ENCODE measurements around the gene KREMEN2.
"Not testable (repeated sequence)": the region's sequence is repeated elsewhere in the genome, so short reads cannot be mapped to it uniquely, and the experiment has no call there.

KREMEN2 gene

DNA sequence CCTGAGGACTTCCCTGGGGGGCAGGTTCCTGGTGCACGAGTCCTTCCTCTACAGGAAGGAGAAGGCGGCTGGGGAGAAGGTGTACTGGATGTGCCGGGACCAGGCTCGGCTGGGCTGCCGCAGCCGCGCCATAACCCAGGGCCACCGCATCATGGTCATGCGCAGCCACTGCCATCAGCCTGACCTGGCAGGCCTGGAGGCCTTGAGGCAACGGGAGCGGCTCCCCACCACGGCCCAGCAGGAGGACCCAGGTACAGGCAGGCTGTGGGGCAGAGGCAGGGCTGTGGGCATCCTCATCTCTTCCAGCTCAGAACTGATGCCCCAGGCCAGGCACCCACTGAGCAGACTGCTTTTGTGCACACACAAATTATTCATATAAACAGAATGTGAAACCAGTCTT lies 25.9 kb upstream of the KREMEN2 start:
- FAIRE-seq, result no peak
- DNase-seq (ENCODE audit: insufficient read length, low spot score), result no peak

DNA sequence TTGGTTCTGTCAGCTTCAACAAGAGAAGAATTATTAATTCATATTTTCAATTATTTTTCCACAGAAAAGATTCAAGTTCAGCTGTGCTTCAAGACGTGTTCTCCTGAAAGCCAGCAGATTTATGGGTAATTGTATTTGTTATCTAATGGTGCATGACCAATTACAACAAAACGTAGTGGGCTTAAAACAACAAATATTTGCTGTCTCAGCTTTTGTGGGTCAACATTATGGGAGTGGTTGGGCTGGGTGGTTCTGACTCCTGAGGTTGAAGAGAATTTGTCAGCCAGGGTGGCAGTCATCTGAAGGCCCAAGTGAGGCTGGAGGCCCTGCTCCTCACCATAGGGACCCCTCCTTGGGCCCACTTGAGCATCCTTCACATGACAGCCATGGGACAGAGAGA lies 24.1 kb upstream of the KREMEN2 start:
- DNase-seq (ENCODE audit: insufficient read length, low spot score), result no peak
- FAIRE-seq, result no peak

DNA sequence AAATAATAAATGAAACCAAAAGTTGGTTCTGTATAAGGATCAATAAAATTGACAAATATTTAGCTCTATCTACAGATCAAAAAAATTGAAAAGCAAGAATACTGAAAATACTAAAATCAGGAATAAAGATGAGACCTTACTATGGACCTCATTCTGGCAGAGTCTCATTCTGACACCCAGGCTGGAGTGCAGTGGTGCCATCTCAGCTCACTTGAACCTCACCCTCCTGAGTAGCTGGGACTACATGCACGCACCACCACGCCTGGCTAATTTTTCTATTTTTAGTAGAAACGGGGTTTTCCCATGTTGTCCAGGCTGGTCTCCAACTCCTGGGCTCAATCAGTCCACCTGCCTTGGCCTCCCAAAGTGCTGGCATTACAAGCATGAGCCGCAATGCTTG lies 22.0 kb upstream of the KREMEN2 start:
- DNase-seq (ENCODE audit: insufficient read length, low spot score) (no peak), FAIRE-seq (no peak)

DNA sequence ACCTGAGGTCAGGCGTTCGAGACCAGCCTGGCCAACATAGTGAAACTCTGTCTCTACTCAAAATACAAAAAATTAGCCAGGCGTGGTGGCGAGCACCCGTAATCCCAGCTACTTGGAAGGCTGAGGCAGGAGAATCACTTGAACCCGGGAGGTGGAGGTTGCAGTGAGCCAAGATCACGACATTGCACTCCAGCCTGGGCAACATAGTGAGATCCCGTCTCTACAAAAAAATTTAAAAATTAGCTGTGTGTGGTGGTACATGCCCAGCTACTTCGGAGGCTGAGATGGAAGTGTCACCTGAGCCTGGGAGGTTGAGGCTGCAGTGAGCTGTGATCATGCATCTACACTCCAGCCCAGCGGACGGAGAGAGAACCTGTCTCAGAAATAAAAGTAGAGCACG lies 20.4 kb upstream of the KREMEN2 start:
- DNase-seq (ENCODE audit: insufficient read length, low spot score); FAIRE-seq: not testable (repeated sequence)

DNA sequence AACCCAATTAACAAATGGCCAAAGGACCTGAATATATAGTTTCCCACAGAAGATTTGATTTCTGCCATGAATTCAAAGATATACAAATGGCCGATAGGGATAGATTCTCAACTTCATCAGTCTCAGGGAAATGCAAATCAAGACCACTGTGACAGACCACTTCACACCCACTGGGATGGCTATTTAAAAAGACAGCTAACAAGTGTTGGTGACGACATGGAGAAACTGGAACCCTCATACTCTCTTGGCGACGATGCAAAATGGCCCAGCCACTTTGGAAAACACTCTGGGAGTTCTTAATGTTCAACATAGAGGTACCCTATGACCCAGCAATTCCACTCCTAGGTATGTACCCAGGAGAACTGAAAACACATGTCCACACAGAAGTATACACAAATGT lies 17.4 kb upstream of the KREMEN2 start:
- no peak for FAIRE-seq
- DNase-seq (ENCODE audit: insufficient read length, low spot score), result no peak

DNA sequence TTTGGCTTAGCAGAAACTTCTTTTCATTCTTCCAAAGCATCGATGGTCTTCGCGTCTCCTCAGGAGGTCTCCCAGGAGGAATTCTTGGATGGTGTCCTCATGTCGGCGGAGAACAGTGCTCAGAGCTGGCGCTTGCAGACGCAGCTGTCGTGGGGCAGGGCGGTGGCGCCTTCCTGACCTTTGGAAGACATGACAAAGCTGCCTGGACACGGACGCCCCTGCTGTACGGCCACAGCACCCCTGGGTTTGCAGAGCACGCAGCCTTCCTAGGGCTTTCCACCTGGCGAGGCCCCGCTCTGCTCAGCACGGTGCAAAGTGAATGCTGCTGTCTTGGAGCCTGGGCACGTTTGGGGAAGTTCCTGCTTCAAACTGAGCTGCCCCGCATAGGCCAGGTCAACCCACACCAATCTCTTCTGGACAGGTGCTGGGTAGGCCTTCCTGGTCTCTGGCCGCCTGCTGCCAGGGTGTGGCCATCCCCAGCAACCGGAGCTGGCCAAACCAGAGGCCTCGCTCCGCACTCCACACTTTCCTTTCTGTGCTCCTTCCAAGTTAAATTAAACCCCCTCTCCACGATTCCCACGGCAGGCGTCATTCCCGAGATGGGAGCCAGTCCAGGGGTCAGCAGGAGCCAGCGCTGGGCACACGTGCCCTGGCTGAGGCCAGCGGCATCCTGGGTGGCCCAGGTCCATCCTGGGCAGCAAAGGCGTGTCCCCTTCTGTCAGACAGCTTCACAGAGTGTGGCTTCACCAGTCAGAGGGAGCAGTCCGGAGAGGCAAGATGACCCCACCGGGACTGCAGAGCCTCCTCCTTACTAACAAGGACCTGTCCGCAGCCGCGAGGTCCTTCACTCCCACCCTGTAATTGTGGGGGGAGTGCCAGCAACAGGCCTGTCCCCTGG lies 15.0 kb upstream of the KREMEN2 start:
- DNase-seq (ENCODE audit: insufficient read length, low spot score) (no peak), FAIRE-seq (no peak)

DNA sequence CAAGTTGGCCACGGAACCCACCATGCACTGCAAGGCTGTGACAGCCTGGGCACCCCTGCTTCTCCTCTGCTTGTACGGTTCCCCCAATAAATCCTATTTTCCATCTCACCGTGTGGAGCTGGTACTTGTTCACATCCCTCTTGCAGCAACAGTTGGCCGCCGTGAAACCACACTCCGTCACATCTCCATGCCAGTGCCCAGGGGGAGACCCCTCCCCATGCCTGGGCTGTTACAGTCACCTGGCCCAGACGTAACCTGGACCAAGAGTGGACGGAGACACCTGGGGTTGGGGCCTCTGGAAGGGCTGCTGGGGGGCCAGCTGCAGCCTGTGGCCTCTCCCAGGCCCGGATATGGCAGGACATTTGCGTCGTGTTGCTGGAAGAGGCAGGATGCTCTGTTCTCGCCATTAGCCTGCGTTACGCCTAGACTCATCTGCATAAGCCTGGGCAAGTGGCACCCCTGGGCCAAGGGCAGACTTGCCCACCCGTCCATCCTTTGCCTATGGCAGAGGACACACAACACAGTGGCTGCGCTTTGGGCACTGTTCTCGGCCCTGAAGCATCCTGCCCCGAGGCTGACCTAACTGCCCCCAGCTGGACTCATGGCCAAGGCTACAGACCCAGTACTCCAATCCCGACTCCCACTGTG lies 14.2 kb upstream of the KREMEN2 start:
- no peak for DNase-seq (ENCODE audit: insufficient read length, low spot score)
- no peak for FAIRE-seq

DNA sequence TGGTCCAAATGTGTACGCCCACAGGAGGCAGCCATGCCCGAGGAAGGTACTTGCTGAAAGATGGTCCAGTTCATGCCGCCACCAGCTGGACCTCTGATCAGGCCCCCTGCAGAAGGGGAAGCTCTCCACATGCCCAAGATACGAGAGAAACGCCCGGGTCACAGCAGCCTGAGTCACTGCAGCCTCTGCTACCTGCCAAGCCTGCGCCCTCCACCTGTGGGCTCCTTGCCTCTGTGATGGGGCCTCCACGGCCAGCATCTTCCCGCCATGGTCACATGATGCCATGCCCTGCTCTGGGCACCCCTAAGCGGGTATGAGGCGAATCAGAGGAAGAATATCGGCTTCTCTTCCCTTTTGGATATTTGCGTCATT lies 13.7 kb upstream of the KREMEN2 start:
- FAIRE-seq (no peak), DNase-seq (ENCODE audit: insufficient read length, low spot score) (no peak)

DNA sequence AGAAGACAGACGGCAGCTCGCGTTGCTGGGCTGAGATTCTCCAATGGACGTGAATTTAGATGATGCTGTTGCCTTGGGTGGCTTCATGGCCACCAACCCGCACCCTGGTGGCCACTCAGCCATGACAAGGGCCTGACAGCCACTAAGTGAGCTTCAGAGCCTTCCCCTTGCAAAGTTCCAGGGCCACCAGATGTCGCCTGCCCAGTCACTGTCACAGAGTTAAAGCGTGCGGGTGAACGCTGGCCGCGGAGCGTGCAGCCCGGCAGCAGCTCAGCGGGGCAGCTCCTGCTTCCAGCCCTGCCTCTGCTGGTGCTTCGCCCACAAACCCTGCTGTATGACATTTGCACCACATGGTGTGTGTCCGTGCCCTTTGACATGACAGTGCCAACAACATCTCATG lies 13.3 kb upstream of the KREMEN2 start:
- DNase-seq (ENCODE audit: insufficient read length, low spot score) (no peak), FAIRE-seq (no peak)

DNA sequence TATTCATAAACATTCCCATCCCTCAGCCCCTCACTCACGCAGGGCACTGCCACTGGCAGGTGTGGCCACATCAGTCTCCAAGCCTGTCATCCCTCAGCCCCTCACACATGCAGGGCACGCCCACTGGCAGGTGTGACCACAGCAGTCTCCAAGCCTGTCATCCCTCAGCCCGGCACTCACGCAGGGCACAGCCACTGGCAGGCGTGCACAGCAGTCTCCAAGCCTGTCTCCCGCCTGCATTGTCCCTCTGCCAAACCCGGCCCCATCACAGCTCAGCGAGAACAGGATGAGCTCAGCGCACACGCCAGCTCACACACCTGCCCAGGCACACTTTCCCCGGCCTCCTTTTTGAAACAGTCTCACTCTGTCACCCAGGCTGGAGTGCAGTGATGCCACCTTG lies 11.4 kb upstream of the KREMEN2 start:
- DNase-seq (ENCODE audit: insufficient read length, low spot score) (no peak), FAIRE-seq (no peak)

DNA sequence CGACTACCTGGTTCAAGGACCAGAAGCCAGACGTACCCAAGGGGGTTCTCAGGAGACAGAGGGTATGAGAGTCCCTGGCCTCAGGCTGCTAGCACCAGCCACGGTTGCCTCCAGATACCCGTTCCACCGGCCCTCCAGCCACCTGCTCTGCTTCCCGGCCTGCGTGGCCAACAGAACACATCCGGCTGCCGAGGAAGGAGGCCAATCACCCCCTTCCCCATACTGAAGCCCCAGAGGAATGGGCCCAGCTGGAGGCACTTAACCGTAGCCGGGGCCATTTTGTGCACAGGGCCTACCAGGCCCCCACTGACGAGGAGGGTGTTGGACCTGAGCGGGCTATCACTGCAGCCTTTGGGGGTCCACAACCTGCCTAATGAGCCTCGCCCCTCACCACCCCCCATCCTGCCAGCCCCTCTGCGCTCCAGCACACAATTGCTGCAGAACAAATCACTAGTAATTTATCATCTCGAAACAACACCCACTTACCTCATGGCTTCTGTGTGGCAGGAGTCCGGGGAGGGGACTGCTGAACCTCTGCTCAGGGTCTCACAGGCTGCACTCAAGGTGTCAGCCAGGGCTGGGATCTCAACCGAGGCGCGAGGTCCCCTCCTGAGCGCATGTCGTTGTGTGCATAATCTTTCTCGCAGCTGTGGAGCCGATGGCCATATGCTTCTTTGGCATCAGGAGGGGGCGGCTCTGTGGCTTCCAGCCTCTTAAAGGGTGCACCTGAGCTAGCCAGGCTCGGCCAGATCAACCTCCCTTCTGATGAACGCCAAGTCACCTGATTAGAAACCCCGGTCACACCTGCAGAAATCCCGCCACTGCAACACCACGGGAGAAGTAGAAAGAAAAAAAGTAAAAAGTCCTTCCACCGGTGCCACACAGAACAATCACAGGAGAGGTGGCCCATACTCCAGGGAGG lies 10.1 kb upstream of the KREMEN2 start:
- no peak for DNase-seq (ENCODE audit: insufficient read length, low spot score)
- no peak for FAIRE-seq

DNA sequence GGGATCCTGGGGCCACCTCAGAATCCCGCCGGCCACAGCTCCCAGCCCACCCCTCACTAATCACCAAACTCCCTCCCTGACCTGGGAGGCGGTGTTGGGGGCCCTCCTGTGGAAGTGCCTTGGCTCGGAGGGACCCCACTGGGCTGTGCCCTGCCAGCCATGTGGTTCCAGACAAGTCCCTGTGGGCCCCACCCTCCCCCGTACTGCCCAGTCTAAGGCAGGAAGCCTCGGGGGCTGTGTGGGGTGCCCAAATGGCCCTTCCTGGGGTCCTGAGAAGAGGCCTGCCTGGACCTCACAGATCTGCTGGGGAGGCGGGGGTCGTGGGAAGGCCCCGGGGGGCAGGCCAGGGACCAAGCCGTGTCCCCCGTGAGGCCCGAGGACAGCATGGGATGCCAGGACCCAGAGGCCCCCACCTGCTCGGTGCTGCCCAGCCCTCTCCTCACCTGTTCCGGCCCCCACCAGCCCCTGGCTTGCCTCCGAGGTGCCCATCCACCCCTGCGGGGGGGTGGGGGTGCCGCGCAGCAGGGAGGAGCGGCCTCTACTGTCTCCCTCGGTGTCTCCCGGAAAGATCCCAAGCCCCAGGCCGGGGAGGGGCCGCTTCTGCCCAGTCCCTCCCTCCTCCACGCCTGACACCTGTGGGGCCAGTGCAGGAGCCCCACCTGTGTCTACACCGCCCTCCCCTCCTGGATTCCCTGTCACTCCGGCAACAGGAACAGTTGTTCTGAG lies 9.3 kb upstream of the KREMEN2 start:
- FAIRE-seq, result no peak
- no peak for DNase-seq (ENCODE audit: insufficient read length, low spot score)

DNA sequence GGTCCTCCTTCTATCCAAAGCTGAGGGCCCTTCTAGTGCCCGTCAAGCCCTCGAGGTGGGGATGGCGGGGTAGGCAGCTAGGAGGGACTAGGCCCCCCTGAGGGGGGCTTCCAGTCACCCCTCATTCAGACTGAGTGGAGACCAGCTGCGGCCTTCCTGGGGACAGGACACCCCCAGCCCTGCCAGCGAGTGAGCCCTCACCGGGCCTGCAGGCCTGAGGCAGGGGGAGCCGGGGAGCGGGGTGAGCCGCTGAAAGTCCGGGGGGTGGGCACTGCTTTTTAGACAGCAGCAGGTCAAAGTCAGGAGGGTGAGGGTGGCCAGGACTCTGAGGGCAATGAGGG lies 8.7 kb upstream of the KREMEN2 start:
- no peak for FAIRE-seq

DNA sequence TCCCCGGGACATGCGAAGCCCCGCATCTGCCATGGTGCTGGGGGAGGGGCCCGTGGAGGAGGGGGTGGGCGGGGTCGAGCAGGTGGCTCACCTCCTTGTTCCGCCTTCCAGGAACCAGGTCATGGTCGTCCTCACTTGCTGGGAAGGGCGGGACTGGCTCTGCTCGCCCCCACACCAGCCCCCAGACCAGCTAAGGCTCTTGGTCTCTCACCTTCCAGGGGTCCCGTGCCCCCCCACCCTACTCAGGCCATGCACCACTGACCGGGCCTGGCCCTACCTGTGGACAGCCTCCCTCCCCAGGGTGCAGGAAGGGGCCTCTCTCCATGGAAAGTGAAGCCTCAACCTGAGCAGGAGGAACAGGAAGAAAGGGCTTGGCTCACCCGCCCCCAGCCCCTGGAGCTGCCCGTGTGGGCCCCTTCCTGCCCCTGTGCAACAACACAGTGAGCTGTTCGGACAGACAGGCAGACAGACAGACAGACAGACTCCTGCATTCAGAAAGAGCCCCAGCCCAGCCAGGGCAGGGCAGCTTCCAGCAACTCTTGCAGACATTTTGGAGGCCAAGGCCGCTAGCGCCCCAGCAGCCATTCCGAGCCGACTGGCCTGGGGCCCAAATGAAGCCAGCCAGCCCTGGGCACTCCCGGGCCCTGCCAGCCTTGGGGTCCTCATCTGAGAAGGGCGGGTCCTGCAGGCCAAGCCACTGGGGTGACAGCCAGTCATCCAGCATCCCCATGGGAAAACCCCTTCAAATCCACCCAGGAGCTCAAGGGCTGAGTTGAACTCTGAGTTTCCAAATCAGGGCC lies 8.1 kb upstream of the KREMEN2 start:
- DNase-seq (ENCODE audit: insufficient read length, low spot score), result no peak
- no peak for FAIRE-seq

More for the DNA sequence above, 8.7 kb upstream of the KREMEN2 start:
- DNase-seq (ENCODE audit: insufficient read length, low spot score), result no peak

DNA sequence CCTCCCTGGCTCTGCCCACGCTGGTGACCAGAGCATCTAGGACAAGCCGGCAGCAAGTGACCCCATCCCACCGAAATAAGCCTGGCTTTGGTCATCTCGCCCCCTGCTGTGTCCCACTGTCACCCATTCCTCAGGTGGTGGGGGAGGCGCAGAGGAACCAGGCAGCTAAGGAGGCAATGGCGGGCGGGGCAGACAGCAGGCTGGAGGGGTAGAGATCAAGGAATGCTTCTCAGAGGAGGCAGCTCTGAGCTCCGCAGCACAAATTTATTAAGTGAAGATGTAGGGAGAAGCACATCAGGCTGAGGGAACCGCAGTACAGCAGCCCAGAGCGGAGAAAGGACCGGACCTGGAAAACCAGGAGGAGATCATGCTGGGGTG lies 7.5 kb upstream of the KREMEN2 start:
- FAIRE-seq, result no peak
- DNase-seq (ENCODE audit: insufficient read length, low spot score), result no peak

DNA sequence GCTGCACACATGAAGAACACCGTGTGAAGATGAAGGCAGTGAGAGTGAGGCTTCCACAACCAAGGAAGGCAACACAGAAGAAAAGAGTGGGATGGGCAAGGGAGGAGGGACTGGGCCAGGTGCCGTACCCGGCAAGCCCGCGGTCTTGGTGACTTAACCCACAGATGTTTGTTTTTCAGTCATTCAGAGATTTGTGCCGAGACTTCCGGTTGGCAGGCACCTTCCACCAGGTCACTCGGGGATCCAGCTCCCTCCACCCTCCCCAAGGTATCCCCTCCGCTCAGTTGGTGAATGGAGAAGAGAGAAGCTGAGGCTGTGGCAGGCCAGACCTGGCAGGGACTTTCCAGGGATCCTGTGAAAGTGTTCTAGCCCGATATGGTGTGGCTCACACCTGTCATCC lies 4.9 kb upstream of the KREMEN2 start:
- DNase-seq (ENCODE audit: insufficient read length, low spot score), result no peak
- FAIRE-seq, result no peak

DNA sequence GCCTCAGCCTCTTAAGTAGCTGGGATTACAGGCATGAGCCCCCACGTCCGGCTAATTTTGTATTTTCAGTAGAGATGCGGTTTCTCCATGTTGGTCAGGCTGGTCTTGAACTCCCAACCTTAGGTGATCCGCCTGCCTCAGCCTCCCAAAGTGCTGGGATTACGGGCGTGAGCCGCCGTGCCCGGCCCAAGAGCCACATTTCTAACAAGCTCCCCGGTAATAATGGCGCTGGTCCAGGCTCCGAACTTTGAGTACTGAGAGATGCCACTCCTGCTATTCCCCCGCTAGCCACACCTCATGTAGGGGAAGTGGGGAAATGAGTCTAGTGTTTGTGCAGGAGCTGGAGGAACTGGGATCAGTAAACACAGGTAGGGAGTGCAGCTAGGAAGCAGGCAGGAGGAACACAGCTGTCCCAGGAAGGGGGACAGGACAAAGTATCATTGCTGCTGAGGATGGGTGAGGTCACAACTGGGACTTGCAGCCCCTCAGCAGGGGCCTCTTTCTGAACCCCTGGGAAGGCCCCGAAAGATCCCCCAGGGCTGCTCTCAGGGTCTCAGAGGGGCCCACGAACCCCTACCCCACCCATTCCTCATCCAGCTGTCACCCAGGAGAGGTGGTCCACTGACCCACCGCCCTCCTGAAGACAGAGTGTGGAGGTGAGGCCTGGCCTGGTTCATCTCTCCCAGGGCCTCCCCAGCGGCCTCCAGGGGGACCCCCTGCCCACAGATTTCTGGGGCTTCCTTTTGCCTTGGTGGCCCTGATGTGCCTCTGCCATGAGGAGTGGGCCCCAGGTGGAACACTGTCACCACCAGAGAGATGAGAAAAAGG lies 3.7 kb upstream of the KREMEN2 start:
- DNase-seq (ENCODE audit: insufficient read length, low spot score), result no peak
- FAIRE-seq, result no peak

DNA sequence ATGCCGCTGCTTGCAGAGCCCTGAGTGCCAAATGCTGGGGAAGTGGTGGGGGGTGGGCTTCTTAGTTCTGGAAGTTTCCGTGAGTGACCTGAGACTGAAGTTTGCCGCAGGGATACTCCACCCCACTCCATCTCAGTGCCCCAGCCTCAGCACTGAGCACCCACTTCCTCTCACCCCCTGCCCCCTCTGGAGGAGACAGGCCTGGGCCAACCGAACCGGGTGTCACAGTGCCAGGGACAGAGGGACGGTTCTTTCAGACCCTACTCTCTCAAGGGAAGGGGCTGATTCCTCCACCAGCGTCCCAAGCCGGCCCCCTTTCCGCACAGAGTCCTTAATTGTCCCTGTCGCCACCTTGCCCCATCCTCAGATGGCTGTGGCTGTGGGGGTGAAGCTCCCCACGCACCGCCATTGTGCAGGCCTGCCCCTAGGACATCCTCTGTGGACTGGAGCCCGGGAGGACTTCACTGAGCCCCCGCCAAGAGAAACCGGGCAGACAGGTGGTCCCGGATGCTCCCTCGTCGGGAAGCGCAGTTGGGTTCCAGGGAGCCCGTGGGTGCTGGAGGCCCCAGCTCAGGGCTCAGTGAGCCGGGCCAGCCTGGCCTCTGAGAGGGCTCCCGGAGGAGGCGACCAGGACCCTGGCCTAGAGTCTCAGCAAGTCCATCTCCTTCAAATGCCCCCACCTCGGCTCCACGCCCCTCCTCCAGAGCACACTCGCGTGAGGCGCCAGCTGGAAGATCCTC lies 1.6 kb upstream of the KREMEN2 start:
- DNase-seq (ENCODE audit: insufficient read length, low spot score), result no peak
- no peak for FAIRE-seq
